Right lobe of liver (tissue), 6 donors: Measurements from ENCODE around the gene GNG12. TPM values are rescaled to one million over a fixed set of nuclear protein-coding genes. Genes with fewer than 3 reads are reported as not detected.

ENCODE experiments used
- ATAC-seq, 4 donors: fragments of 200-7000 bp; cut with Tn5 transposase; one replicate each; pipeline ENCODE4 v1.9.1; 2020; ENCODE audit warnings: mild to moderate bottlenecking in 4 of 4, moderate library complexity in 4 of 4
- DNase-seq, 3 donors: peaks; one replicate each; pipeline ENCODE4 v3.0.0-alpha.2; 2020
- H3K27ac ChIP-seq, 3 donors: fragments of 200-600 bp; one replicate each; pipeline ENCODE4 v1.8.0; 2022
- H3K27me3 ChIP-seq, 2 donors: fragments of 200-600 bp; one replicate each; pipeline ENCODE4 v1.8.0; 2022
- H3K36me3 ChIP-seq, 4 donors: fragments of 200-600 bp; sonication (generic) in 1 of 4; one replicate each; pipeline versions ENCODE4 v1.5.1 to v1.8.0; 2017 to 2022; ENCODE audit warnings: control low read depth in 1 of 4
- H3K4me1 ChIP-seq, 4 donors: fragments of 200-600 bp; sonication (generic) in 1 of 4; one replicate each; pipeline versions ENCODE4 v1.5.1 to v1.8.0; 2017 to 2022; ENCODE audit warnings: control low read depth in 1 of 4
- H3K4me3 ChIP-seq, 3 donors: fragments of 200-600 bp; one replicate each; pipeline ENCODE4 v1.8.0; 2022
- H3K9me3 ChIP-seq, 4 donors: fragments of 200-600 bp; sonication (generic) in 1 of 4; one replicate each; pipeline versions ENCODE4 v1.5.1 to v1.8.0; 2017 to 2022; ENCODE audit warnings: control low read depth in 1 of 4
- CTCF ChIP-seq, 4 donors: fragments of 200-600 bp in 3 of 4; fragments of 450-650 bp in 1 of 4; IDR thresholded peaks; one replicate each; pipeline versions ENCODE4 v1.5.1 to v1.8.0; 2016 to 2022; ENCODE audit warnings: antibody characterized with exemption in 4 of 4, mild to moderate bottlenecking in 2 of 4
- POLR2A ChIP-seq: fragments of 450-650 bp; IDR thresholded peaks from one replicate; pipeline ENCODE4 v1.6.1; 2017; ENCODE audit warnings: antibody characterized with exemption, mild to moderate bottlenecking
- WGBS: methylation state at CpG from one replicate; pipeline ENCODE4 v1.1.6; 2018; ENCODE audit warnings: low coverage, low lambda C conversion rate; ENCODE audit not compliant: insufficient coverage; ENCODE audit errors: missing lambda C conversion rate; 5-methylcytosine and 5-hydroxymethylcytosine counted together
- intact Hi-C, 2 donors: fragments of 100-400 bp; cut with DNase I; formaldehyde crosslinking; loops; one replicate each; pipeline versions ENCODE4 v1.11.2 to v1.14.1; 2022
- total RNA-seq, 6 experiments: library from RNA; depleted of rRNA in 2 of 6; stranded (reverse); fragments of >200 nt in 2 of 6; fragmentation: NEBNext Ultra II Directional in 3 of 6; extraction: Animal tissue kit (Norgen Biotek cat#: 25700) in 3 of 6; gene quantifications; one replicate each; pipeline versions ENCODE4 v1.1.0 to v1.2.4, GENCODE V29; 2016 to 2023
- donor health status: DM: no; HTN: yes; CAD: no.
- donor health status: DM: no; HTN: no; CAD: no.
- donor health status: DM: no; HTN: no; CAD: no.
- donor health status: DM: no; HTN: yes; CAD: no.
- donor health status: DM: no; HTN: yes; CAD: no.

Gene GNG12
- total RNA-seq, 6 experiments from 2014 or later: 18.8 to 52.7 (median 33.9) TPM

- H3K36me3 ChIP-seq: no peaks in the 10 kb centered on the region
- TF ChIP-seq POLR2A (no peak), CTCF (IDR thresholded peaks at IDR 0.05) (no peak)
- peaks cover 0 to 22% (median 6%) of the 10 kb centered on the region in 4 donors for H3K4me1 ChIP-seq
- 60% methylated on average over 7 of the region's 7 CpGs for WGBS
- ATAC-seq: peak; percentile 19 to 35 (median 30)
- H3K27me3 ChIP-seq: no peaks in the 10 kb centered on the region
- no peak overlapping the region for H3K27ac ChIP-seq
- intact Hi-C loops: no loop called here
- DNase-seq: no peak
- no peak overlapping the region for H3K4me3 ChIP-seq
- no peaks in the 10 kb centered on the region for H3K9me3 ChIP-seq
Observed at GRCh38 chr1:67803380-67804279, 29.6 kb downstream of the GNG12 start.

GRCh38 chr1:67802565-67802964 lies 30.7 kb downstream of the GNG12 start:
- Histone ChIP-seq H3K36me3 (no peaks in the 10 kb centered on the region), H3K27me3 (no peaks in the 10 kb centered on the region), H3K4me3 (no peak overlapping the region), H3K4me1 (peaks cover 0 to 13% (median 5%) of the 10 kb centered on the region in 4 donors), H3K9me3 (no peaks in the 10 kb centered on the region), H3K27ac (no peak overlapping the region)
- intact Hi-C loops: no loop called here
- no peak for TF ChIP-seq POLR2A
- no peak for DNase-seq
- peak in 2 of 4 donors; percentile 16 to 30 for ATAC-seq
- 51% methylated on average over 3 of the region's 3 CpGs for WGBS

GRCh38 chr1:67801903-67802302 lies 31.4 kb downstream of the GNG12 start:
- intact Hi-C loops: no loop called here
- no peak overlapping the region for H3K27ac ChIP-seq

GRCh38 chr1:67795179-67795912 lies 37.9 kb downstream of the GNG12 start:
- H3K4me1 ChIP-seq: no peaks in the 10 kb centered on the region
- H3K4me3 ChIP-seq: no peak overlapping the region
- H3K27me3 ChIP-seq: no peaks in the 10 kb centered on the region
- no peak for ATAC-seq
- DNase-seq: no peak
- no peaks in the 10 kb centered on the region for H3K36me3 ChIP-seq
- TF ChIP-seq POLR2A: no peak
- no peak for TF ChIP-seq CTCF (IDR thresholded peaks at IDR 0.05)
- intact Hi-C loops: no loop called here
- H3K27ac ChIP-seq: no peak overlapping the region
- H3K9me3 ChIP-seq: no peaks in the 10 kb centered on the region
- WGBS: 81% methylated on average over 7 of the region's 8 CpGs

More at GRCh38 chr1:67801903-67802302, 31.4 kb downstream of the GNG12 start:
- Histone ChIP-seq H3K36me3 (no peaks in the 10 kb centered on the region), H3K9me3 (no peaks in the 10 kb centered on the region), H3K4me3 (no peak overlapping the region), H3K4me1 (peaks cover 0 to 6% (median 3%) of the 10 kb centered on the region in 4 donors), H3K27me3 (no peaks in the 10 kb centered on the region)
- ATAC-seq: no peak
- TF ChIP-seq CTCF (IDR thresholded peaks at IDR 0.05) (no peak), POLR2A (no peak)
- DNase-seq: no peak

GRCh38 chr1:67793562-67793961 lies 39.7 kb downstream of the GNG12 start:
- DNase-seq (no peak), ATAC-seq (peak in 2 of 4 donors; percentile 16 to 38)
- H3K36me3 ChIP-seq: no peaks in the 10 kb centered on the region
- H3K4me3 ChIP-seq: no peak overlapping the region
- intact Hi-C loops: no loop called here
- WGBS: 74% methylated on average over 3 of the region's 3 CpGs
- no peaks in the 10 kb centered on the region for H3K9me3 ChIP-seq
- H3K27me3 ChIP-seq: no peaks in the 10 kb centered on the region
- no peak overlapping the region for H3K27ac ChIP-seq
- H3K4me1 ChIP-seq: no peaks in the 10 kb centered on the region
- TF ChIP-seq CTCF (IDR thresholded peaks at IDR 0.05) (no peak), POLR2A (no peak)
